Stimulated activated CD4-positive, alpha-beta T cell treated with anti-CD3 and anti-CD28 coated beads, Interleukin-15, amount 100 ng/mL, for 48 hours (primary cell): Measurements from ENCODE around the gene CDR2L.
"Not testable (repeated sequence)": the region's sequence is repeated elsewhere in the genome, so short reads cannot be mapped to it uniquely, and the experiment has no call there.

Source experiments
- DNase-seq, 2 donors: peaks; one replicate each; pipeline ENCODE4 v3.0.0-alpha.2; 2020; ENCODE audit warnings: low read depth in 2 of 2

CDR2L gene

DNA sequence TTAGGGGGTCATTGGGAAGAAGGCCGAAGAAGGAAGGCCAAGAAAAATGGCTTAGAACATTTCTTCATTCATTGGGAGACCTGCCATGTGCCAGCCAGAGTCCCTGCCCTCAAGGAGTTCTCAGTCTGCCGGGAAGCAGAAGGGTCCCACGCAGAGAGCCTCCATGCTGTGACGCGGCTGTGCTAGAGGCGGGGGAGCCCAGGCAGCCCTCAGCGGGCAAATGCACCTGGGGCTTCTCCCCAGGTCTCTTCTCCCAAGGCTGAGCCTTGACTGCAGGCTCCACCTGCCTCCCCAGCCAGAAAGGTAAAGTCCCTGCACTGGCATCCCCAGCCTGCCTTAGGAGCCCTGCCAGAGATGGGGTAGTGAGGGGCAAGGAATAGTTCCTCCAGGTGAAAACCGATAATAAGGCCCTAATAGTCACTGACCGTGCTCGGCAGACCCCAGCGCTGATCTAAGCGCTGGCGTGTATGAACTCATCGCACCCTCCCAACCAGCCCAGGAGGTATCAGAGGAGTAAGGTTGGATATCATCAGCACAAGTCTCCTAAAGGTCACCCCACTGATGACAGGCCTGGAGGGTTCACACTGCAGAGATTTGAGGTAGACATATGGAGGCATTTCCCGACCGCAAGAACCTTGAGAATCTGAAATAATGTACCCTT lies 6.0 kb upstream of the CDR2L start:
- DNase-seq = no peak

DNA sequence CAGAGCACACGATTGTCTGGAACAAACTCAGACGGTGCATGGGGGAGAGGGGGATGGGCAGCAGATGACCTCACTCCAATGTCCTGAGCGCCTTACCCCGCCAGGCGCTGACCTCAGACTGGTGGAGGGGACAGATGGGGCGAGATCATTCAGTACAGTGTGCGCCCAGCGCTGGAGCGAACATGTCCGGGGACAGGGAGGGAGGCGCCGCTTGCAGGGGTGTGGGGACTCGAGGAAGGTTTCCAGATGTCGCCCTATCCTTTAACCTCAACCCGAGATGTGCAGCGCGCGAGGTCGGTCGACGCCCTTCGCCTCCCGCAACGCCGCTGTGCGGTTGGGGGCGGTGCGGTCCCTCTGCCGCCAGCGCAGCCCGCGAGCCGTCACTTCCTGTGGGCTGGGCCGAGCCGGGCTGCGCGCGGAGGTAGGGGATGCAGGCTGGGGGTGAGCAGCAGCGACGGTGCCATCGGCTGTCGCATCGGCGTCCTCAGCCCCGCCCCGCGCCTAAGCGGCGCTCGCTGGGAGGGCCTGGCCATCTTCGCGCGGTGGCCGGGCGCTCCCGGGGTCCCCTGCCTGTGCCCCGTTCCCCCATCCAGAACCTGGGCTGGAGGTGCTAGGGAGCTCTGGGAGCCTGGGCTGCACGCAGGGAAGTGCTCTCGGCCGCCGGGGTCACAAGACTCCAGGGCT lies 5.3 kb upstream of the CDR2L start:
- peak; percentile 50 to 74 for DNase-seq

DNA sequence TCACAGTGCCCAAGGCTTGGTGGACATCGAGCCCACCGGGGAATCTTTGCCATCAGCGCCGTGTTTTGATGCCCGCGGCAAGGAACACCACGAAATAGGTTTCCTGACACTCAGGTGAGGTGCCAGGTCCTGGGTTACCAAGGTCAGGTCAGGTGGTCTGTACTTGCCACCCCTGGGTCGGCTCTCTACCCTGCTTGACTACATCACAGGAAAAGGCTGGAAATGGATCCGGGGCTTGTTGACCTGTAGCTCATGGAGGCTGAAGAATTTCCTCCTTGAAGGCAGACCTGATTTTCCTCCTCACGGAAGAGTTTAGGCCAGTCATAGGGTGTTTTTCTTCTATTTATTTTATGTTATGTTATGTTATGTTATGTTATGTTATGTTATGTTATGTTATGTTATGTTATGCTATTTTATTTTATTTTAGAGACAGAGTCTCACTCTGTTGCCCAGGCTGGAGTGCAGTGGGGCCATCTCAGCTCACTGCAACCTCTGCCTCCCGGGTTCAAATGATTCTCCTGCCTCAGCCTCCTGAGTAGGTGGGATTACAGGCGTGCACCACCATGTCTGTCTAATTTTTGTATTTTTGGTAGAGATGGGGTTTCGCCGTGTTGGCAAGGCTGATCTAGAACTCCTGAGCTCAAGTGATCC lies 4.6 kb upstream of the CDR2L start:
- DNase-seq = not testable (repeated sequence)

DNA sequence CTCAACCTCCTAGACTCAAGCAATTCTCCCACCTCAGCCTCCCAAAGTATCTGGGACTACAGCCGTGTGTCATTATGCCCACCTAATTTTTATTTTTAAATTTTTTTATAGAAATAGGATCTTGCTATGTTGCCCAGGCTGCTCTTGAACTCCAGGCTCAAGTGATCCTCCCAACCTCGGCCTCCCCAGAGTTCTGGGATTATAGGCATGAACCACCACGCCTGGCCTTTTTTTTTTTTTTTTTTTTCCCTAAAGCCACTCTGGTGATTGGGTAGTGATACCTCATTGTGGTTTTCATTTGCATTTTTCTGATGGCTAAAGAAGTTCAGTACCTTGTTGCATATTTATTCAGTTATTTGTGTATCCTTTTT lies 1.2 kb upstream of the CDR2L start:
- no peak for DNase-seq

DNA sequence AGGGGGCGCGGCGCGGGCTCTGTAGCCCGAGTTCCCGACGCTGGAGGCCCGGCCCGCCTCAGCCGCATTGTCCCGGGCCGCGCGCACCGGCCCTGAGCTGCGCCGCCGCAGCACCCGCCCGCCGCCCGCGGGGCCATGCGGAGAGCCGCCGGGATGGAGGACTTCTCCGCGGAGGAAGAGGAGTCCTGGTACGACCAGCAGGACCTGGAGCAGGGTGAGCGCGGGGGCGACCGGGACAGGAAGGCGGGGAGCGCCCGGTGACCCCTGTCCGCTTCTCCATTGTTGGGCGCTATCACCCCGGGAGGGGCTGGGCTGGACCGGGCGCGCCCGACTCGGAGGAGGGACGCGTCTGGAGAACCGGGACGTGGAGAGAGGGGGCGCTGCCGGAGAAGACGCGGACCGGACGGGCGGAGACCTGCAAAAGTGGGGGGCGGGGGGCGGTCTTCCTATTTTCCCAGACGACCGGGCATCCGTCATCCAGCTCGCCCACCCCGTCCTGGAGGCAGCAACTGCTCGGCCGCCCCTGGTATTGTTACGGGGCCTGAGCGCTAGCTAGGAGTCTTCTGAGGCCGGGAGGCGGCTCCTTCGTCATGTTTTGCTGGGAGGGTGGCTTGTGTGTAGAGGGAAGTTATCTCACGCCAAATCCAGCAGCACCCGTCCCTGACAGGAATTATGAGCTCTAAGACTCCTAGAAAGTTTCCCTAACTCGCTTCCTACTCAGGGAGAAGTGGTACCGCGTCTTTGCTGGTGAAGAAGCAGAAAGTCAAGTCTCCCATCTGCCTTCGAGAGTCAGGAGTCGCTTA lies 678 bp downstream of the CDR2L start:
- DNase-seq = no peak

DNA sequence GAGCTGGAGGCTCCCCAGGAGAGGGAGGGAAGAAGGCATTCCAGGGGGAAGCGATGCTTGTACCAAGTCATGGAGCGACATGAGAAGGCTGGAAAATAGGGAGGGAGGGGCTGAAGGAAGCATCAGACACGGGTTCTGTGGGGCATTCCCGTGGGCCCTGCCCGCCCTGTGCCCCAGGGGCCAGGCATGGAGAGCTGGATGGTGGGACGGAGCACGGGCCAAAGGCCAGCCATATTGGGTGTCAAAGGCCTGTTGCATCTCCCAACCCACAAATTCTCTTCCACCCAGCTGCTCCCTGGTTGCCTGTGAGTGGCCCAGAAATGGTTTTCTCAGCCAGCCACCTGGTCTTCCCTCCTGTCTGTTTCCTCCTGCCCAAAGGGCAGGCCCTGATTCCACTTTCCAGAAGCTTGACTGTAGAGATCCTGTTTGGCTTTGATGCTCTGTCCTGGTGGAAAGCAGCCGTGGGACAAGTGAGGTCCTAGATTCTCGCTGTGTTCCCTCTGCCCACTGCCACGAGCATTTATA lies 3.2 kb downstream of the CDR2L start:
- no peak for DNase-seq

DNA sequence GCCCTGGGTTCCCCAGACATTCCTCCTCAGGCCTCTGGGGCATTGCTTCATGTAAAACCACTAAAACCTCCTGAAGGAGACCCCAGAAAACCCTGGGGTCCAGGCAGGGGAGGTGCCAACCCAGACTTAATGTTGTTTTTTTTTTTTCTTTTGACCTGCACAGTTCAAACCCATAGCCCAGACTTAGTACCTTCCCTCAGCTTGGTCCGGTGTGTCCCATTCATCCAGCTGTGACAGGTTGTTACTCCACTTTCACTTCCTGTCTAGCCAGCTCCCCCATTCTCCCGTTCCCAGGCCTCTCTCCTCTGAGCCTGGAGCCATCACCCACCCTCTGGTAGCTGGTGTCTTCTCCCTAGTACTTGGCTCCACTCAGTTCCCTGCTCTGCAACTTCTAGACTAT lies 4.8 kb downstream of the CDR2L start:
- DNase-seq = no peak

DNA sequence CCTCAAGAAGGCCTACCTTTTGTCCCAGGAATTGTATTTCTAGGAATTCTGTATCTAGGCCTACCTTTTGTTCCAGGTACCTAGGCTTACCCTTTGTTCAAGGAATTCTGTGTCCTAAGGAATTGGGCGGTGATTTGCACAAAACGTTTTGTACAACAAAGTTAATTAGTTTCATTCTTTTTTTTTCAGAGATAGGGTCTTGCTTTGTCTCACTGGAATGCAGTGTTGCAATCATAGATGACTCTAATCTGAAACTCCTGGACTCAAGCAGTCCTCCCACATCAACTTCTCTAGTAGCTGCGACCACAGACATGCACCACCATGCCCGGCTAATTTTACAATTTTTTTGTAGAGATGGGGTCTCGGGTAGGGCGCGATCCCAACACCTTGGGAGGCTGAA lies 7.0 kb downstream of the CDR2L start:
- no peak for DNase-seq

DNA sequence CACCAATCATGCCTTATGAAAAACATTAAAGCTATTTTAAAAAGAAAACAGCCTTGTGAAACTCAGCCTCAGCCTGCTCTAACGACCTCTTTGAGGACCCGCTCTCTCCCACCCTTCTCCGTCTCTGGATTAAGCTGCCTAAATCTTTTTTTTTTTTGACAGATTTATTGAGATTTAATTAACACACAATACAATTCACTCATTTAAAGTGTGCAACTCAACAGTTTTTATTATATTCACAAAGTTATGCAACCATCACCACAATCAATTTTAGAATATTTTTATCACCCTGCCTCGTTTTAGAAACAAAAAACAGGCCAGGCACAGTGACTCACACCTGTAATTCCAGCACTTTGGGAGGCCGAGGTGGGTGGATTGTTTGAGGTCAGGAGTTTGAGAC lies 8.4 kb downstream of the CDR2L start:
- no peak for DNase-seq

DNA sequence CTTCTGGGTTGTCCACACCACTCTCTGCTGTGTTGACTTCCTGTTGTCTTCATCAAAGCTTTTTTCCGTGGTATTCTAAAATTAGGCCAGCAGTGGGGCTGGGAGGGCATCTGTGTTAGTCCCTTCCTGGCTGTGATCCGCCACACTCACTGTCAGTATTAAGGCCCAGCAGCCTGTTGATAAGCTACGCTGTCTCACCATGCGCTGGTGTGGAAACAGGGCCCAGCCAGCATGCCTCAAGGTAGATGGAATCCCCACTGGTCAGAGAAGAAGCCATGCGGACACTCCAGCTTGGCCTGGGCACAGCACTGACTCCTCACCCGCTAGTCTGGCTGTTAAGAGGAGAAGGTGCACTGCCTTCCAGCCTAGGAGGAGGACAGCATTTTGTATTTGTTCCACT lies 11.4 kb downstream of the CDR2L start:
- no peak for DNase-seq

DNA sequence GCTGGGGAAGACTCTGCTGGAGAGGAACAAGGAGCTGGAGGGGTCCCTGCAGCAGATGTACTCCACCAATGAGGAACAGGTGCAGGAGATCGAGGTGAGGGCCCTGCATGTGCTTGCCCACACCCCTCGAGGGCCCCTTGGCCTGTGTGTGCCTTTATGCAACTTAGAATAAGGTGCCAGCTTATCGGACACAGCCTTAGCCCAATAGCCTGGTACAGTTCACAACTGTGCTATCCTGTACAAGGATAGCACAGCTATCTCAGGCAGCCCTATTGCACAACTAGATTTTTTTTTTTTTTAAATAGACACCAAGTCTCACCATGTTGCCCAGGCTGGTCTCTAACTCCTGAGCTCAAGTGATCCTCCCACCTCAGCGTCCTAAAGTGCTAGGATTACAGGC lies 12.1 kb downstream of the CDR2L start:
- DNase-seq = no peak

DNA sequence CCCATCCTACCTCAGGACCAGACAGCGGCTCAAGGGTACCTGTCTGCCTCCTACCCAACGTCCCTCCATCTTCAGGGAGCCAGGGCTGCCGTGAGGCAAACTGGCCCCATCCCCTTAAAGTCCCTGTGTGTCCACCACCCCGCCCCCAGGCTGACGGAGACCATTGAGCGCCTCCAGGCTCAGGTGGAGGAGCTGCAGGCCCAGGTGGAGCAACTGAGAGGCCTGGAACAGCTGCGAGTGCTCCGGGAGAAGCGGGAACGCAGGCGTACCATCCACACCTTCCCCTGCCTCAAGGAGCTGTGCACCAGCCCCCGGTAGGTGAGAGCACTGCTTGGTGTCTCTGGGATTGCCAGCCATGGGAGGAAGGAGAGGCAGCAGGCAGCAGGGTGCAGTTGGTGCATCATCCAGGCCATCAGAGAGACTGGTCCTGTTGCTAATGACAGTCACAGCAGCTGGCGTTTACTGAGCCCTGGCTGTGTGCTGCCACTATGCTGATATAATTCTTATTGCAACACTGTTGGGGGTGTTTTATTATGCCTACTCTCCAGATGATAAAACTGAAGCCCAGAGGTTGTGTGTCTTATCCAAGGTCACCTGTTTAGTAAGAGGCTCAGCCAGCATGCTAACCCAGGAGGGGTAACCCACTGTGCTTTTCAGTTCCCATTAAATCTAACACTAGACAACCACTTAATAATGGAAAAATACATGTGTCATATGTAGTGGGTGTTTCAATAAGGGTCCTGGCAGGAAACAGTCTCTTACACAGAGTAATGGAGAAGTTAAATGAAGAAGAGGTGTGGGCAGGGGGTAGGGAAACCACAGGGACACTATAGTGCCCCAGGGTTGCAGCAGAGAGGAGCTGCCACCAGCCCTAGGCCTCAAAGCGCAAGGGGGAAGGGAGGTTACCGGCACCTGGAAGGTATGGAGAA lies 14.7 kb downstream of the CDR2L start:
- no peak for DNase-seq

DNA sequence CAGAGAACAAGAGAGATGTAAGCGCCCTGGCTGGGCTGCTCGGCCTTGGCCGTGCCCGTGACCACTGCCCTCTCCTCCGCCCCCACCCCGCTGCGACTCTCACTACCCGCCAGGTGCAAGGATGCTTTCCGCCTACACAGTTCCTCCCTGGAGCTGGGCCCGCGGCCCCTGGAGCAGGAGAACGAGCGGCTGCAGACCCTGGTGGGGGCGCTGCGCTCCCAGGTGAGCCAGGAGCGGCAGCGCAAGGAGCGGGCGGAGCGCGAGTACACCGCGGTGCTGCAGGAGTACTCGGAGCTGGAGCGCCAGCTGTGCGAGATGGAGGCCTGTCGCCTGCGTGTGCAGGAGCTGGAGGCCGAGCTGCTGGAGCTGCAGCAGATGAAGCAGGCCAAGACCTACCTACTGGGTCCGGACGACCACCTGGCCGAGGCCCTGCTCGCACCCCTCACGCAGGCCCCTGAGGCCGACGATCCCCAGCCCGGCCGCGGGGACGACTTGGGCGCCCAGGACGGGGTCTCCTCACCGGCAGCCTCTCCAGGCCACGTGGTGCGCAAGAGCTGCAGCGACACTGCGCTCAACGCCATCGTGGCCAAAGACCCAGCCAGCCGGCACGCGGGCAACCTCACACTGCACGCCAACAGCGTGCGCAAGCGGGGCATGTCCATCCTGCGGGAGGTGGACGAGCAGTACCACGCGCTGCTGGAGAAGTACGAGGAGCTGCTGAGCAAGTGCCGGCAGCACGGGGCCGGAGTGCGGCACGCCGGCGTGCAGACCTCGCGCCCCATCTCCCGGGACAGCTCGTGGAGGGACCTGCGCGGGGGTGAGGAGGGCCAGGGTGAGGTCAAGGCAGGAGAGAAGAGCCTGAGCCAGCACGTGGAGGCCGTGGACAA lies 15.9 kb downstream of the CDR2L start:
- DNase-seq = no peak

DNA sequence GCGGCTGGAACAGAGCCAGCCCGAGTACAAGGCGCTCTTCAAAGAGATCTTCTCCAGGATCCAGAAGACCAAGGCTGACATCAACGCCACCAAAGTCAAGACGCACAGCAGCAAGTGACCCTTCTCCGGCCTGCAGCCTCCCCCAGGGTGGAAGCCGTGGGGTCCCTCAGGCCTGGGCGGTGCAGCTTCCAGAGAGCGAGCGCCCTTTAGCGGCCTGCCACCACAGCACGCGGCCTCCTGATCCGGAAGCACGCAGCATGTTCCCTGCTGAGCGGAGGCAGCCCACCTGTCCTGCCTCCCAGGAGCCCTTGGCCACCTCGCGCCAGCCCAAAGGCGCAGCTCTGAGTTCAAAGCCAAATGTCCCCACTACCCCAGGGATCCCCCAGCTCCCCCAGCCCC lies 16.5 kb downstream of the CDR2L start:
- no peak for DNase-seq

DNA sequence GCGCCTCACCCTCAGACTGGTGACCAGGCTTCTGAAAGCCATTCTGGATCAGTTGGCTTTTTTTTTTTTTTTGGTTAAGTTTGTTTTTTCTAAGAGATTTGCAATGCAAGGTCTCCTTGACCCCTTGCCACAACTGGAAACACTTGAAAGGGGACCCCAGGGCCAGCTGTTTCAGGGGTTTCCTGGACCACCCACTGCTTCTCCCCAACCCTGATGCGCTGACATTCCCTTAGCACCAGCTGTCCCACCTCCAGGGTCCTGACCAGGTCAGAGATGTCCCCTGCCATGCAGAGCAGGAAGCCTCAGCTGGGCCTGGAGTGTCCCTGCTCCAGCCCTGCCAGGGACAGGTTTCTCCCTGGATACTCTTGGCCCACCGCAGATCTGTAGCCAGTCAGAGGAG lies 16.9 kb downstream of the CDR2L start:
- DNase-seq = no peak

DNA sequence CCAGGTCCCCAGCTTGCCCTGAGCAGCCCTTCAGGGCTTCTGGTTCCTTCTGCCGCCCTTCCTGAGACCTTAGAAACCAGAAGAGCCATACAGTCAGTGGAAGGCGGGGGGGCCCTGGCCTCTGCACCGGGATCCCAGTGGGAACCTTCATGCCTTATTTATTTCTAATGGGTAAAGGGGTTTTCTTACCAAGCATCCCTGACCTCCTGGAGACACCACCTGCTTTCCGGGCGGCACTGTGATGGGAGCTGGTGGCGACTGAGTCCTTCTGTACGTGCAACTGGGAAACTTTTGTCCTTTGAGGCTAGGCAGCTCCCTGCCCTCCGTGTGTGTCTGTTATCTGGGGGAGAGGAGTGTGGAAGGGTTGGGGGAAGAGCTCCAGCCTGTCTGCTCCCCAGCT lies 17.9 kb downstream of the CDR2L start:
- DNase-seq = no peak

DNA sequence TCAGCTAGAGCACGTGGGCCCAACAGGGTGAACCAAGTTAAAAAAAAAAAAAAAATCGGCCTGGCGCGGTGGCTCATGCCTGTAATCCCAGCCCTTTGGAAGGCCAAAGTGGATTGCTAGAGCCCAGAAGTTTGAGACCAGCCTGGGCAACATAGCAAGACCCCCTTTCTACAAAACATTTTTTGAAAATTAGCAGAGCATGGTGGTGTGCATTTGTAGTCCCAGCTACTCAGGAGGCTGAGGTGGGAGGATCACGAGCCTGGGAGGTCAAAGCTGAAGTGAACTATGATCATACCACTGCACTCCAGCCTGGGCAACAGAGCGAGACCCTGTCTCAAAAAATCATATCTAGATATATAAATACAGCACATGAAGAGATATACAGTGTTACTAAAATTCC lies 18.7 kb downstream of the CDR2L start:
- DNase-seq = not testable (repeated sequence)

DNA sequence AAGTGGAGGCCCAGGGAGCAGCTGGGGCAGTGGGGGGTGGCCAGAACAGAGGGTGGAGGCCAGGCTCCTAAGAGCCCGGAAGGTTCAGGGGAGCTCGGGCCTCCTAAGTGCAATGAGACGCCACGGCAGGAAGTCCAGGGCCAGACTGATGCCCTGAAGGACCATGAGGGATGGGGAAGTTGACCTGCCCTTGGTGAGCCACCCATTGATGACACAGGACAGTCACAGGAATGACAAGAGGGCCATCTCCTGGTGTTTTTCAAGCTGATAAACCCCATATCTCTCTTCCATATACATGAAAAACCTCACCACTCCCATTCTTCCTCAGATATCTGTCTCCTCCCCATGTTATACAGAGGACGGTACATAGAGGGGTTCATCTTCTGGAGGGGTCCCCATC lies 19.2 kb downstream of the CDR2L start:
- DNase-seq = no peak

DNA sequence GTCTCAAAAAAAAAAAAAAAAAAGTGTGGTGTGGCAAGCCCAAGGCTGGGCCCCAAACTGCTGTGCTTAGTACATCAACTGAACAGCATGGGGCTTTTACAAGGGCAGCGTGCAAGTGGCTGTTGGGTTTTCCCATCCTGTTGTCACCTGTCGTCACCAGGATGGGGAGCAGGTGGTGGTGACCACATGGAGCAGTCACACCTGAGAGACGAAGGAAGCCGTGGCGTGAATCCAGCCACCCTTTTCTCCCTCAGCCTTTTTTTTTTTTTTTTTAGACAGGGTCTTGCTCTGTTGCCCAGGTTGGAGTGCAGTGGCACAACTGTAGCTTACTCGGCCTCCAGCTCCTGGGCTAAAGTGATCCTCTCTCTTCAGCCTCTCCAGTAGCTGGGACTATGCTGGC lies 20.9 kb downstream of the CDR2L start:
- no peak for DNase-seq

DNA sequence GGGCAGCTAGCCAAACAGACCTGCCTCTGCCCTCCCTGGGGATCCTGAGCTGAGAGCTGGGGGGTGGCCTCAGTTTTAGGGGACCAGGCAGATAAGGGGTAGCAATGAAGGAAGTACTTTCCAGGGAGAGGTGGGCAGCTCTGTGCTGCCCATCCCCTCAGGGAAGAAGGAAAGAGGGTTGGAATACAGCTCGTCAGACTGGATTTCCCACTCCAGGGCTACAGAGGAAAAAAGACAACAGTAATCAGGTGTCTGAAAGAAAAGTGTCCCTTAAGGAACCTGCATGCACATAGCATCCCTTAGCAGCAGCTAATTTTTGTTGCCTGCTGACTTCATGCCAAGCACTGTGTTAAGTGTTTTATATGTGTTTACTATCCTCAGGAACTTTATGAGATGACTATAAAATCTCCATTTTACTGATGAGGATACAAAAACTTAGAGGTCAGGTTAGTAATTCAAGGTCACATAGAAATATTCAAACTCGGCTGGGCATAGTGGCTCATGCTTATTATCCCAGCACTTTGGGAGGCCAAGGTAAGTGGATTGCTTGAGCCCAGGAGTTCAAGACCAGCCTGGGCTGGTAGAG lies 21.8 kb downstream of the CDR2L start:
- DNase-seq = no peak
